ENCODE data around the gene ADAM33. TPM values are rescaled to one million over a fixed set of nuclear protein-coding genes. Genes with fewer than 3 reads are reported as not detected.

The ADAM33 gene
- total and polyA plus RNA-seq, 7 donors: 2.4 to 8.9 (median 4.3) TPM

GRCh38 chr20:3721912-3722311 lies 40.1 kb upstream of the ADAM33 start:
- Histone ChIP-seq H3K27me3 (ENCODE audit: insufficient read depth in 3 of 3, low read length in 2 of 3) (peaks cover 0 to 4% (median 0%) of the 10 kb centered on the region in 3 donors), H3K36me3 (ENCODE audit: insufficient read depth in 1 of 2, low read depth in 1 of 2) (no peaks in the 10 kb centered on the region), H3K9me3 (no peaks in the 10 kb centered on the region), H3K4me1 (no peaks in the 10 kb centered on the region), H3K27ac (no peak overlapping the region), H3K4me3 (no peak overlapping the region)
- DNase-seq (no peak), ATAC-seq (no peak)
- intact Hi-C loops (cut with DNase I): no loop called here
- WGBS, 3 donors: 93 to 94% (median 93%) methylated on average over 4 of the region's 4 CpGs
- no peak for TF ChIP-seq CTCF (IDR thresholded peaks at IDR 0.05)

- WGBS, 3 donors: 39 to 43% (median 39%) methylated on average over 6 of the region's 6 CpGs
- H3K27ac ChIP-seq: no peak overlapping the region
- intact Hi-C loops (cut with DNase I): no loop called here
These were observed 38.8 kb upstream of the ADAM33 start for GRCh38 chr20:3720626-3721025.

GRCh38 chr20:3720068-3720467 lies 38.3 kb upstream of the ADAM33 start:
- no peaks in the 10 kb centered on the region for H3K36me3 ChIP-seq (ENCODE audit: insufficient read depth in 1 of 2, low read depth in 1 of 2)
- no peak for ATAC-seq
- intact Hi-C loops (cut with DNase I): no loop called here
- H3K27me3 ChIP-seq (ENCODE audit: insufficient read depth in 3 of 3, low read length in 2 of 3): peaks cover 0 to 2% (median 0%) of the 10 kb centered on the region in 3 donors
- H3K9me3 ChIP-seq: no peaks in the 10 kb centered on the region
- TF ChIP-seq CTCF (IDR thresholded peaks at IDR 0.05): no peak
- no peaks in the 10 kb centered on the region for H3K4me1 ChIP-seq
- WGBS, 3 donors: 58 to 70% (median 61%) methylated on average over 2 of the region's 2 CpGs
- DNase-seq: no peak
- no peak overlapping the region for H3K4me3 ChIP-seq
- no peak overlapping the region for H3K27ac ChIP-seq

More at GRCh38 chr20:3720626-3721025, 38.8 kb upstream of the ADAM33 start:
- Histone ChIP-seq H3K9me3 (no peaks in the 10 kb centered on the region), H3K4me1 (no peaks in the 10 kb centered on the region), H3K27me3 (ENCODE audit: insufficient read depth in 3 of 3, low read length in 2 of 3) (peaks cover 0 to 2% (median 0%) of the 10 kb centered on the region in 3 donors), H3K4me3 (no peak overlapping the region), H3K36me3 (ENCODE audit: insufficient read depth in 1 of 2, low read depth in 1 of 2) (no peaks in the 10 kb centered on the region)
- DNase-seq (no peak), ATAC-seq (no peak)
- TF ChIP-seq CTCF (IDR thresholded peaks at IDR 0.05): no peak

GRCh38 chr20:3719046-3719445 lies 37.2 kb upstream of the ADAM33 start:
- no peak overlapping the region for H3K4me3 ChIP-seq
- H3K4me1 ChIP-seq: no peaks in the 10 kb centered on the region
- intact Hi-C loops (cut with DNase I): loop anchor here in 1 of 2 donors (5.0 to 10.0 kb wide), 2 partner anchors 33 to 154 kb away; no protein-coding TSS in a partner anchor
- H3K9me3 ChIP-seq: no peaks in the 10 kb centered on the region
- peaks cover 0 to 2% (median 0%) of the 10 kb centered on the region in 3 donors for H3K27me3 ChIP-seq (ENCODE audit: insufficient read depth in 3 of 3, low read length in 2 of 3)
- TF ChIP-seq CTCF (IDR thresholded peaks at IDR 0.05): no peak
- H3K27ac ChIP-seq: no peak overlapping the region
- DNase-seq: no peak
- no peaks in the 10 kb centered on the region for H3K36me3 ChIP-seq (ENCODE audit: insufficient read depth in 1 of 2, low read depth in 1 of 2)
- 86 to 93% (median 87%) methylated on average over 4 of the region's 4 CpGs for WGBS, 3 donors
- ATAC-seq: no peak

Data from psoas muscle (tissue), 8 donors.